Panc1 (cell line): ENCODE data around the gene CIC. TPM values are rescaled to one million over a fixed set of nuclear protein-coding genes. Genes with fewer than 3 reads are reported as not detected.

ENCODE experiments used
- ATAC-seq: fragments of 200-7000 bp; cut with Tn5 transposase; 2 replicates; pipeline ENCODE4 v1.9.1; 2020; ENCODE audit warnings: mild to moderate bottlenecking, moderate library complexity
- BruUV-seq: library from RNA; stranded (reverse); fragments of 400-500 nt; replicated peaks from 2 replicates; lab custom pipeline; 2021; lab: Mats Ljungman, UMichigan
- CTCF ChIA-PET: fragments of 300-600 bp; sonication (Branson Sonifier 250); formaldehyde crosslinking; loops from one replicate; lab custom pipeline; 2022; ENCODE audit warnings: antibody characterized with exemption; lab: Charles Lee
- POLR2A ChIA-PET: fragments of 300-600 bp; sonication (Branson Sonifier 250); formaldehyde crosslinking; loops from one replicate; lab custom pipeline; 2022; ENCODE audit warnings: antibody characterized with exemption; lab: Charles Lee
- DNase-seq: peaks from one replicate; pipeline ENCODE4 v3.0.0-alpha.2; 2010; ENCODE audit warnings: low read depth, low spot score
- H3K27ac ChIP-seq: 2 replicates; pipeline ENCODE4 v1.5.1; 2011; ENCODE audit warnings: mild to moderate bottlenecking, low read length, inconsistent platforms
- H3K27me3 ChIP-seq: fragments of 200-500 bp; sonication (Bioruptor generic); 2 replicates; pipeline ENCODE4 v1.6.0; 2014; ENCODE audit warnings: low read length, inconsistent platforms; ENCODE audit not compliant: control insufficient read depth, insufficient read depth
- H3K36me3 ChIP-seq: fragments of 200-500 bp; sonication (Bioruptor generic); 2 replicates; pipeline ENCODE4 v1.5.1; 2014; ENCODE audit warnings: inconsistent platforms, mild to moderate bottlenecking, low read length, moderate library complexity; ENCODE audit not compliant: control insufficient read depth, insufficient read depth
- H3K4me1 ChIP-seq: 2 replicates; pipeline ENCODE4 v1.5.1; 2011; ENCODE audit warnings: inconsistent platforms, mild to moderate bottlenecking, low read length, moderate library complexity; ENCODE audit not compliant: control insufficient read depth, insufficient read depth
- H3K4me3 ChIP-seq, 2 experiments: 2 replicates each; pipeline ENCODE4 v1.5.1; 2011 to 2012; ENCODE audit warnings: low read depth in 2 of 2, low read length in 2 of 2, mild to moderate bottlenecking in 2 of 2, inconsistent platforms in 1 of 2, moderate library complexity in 1 of 2
- H3K9me3 ChIP-seq: fragments of 200-500 bp; sonication (Bioruptor generic); 2 replicates; pipeline ENCODE4 v1.5.1; 2014; ENCODE audit warnings: low read depth, mild to moderate bottlenecking, inconsistent platforms, low read length, moderate library complexity; ENCODE audit not compliant: control insufficient read depth, insufficient read depth
- CTCF ChIP-seq: fragments of 450-650 bp; IDR thresholded peaks from 2 replicates; pipeline ENCODE4 v1.5.1; 2017; ENCODE audit warnings: mild to moderate bottlenecking
- POLR2AphosphoS5 ChIP-seq: IDR thresholded peaks from 2 replicates; pipeline ENCODE4 v1.6.1; 2012; ENCODE audit warnings: mild to moderate bottlenecking, low read depth, low read length, moderate library complexity
- REST ChIP-seq, 2 experiments: IDR thresholded peaks; 2 replicates each; pipeline ENCODE4 v1.6.1; 2011 to 2012; ENCODE audit warnings: low read depth in 2 of 2, control low read depth in 1 of 2, low read length in 1 of 2, mild to moderate bottlenecking in 1 of 2, moderate library complexity in 1 of 2; ENCODE audit not compliant: insufficient read depth in 1 of 2
- SIN3A ChIP-seq: IDR thresholded peaks from 2 replicates; pipeline ENCODE4 v1.6.1; 2012; ENCODE audit warnings: low read depth, mild to moderate bottlenecking, low read length, moderate library complexity, borderline replicate concordance; ENCODE audit not compliant: insufficient read depth
- TCF7L2 ChIP-seq: IDR thresholded peaks from 2 replicates; pipeline ENCODE4 v1.6.1; 2011; ENCODE audit warnings: mild to moderate bottlenecking, low read depth, low read length, inconsistent platforms
- in situ Hi-C: cut with HindIII; loops from 2 replicates; pipeline ENCODE4 v1.10.0; 2016; ENCODE audit warnings: low sequenced_read_pairs, low pct_unique_long_range_greater_than_20kb
- intact Hi-C: fragments of 100-400 bp; cut with micrococcal nuclease; formaldehyde crosslinking; loops from one replicate; pipeline ENCODE4 v1.10.0; 2022; ENCODE audit not compliant: unreplicated experiment
- total RNA-seq: library from RNA; stranded (reverse); gene quantifications from one replicate; pipeline ENCODE4 v1.2.1, GENCODE V29; 2021; ENCODE audit not compliant: unreplicated experiment

Gene CIC
- total RNA-seq, 1 experiment from 2014 or later: 67.4 TPM

- BruUV-seq: no TSS peak
- Histone ChIP-seq H3K36me3 (no peaks in the 10 kb centered on the region), H3K4me1 (peaks cover 46% of the 10 kb centered on the region), H3K4me3 (peak overlapping the region; percentile 58 to 70), H3K27me3 (no peaks in the 10 kb centered on the region), H3K27ac (peak overlapping the region; percentile 79; the same call in 1 of the 2 replicates), H3K9me3 (no peaks in the 10 kb centered on the region)
- DNase-seq: no peak
- intact Hi-C loops: loop anchor here (5.0 kb wide), 1 partner anchor 33 kb away; no protein-coding TSS in a partner anchor
- POLR2A ChIA-PET: no interaction called here
- TF ChIP-seq TCF7L2 (no peak), SIN3A (no peak), REST (IDR thresholded peaks at IDR 0.05; ENCODE audit: insufficient read depth in 1 of 2, low read depth in 2 of 2, low read length in 1 of 2) (no peak)
- in situ Hi-C loops: no loop called here
- CTCF ChIA-PET: interaction anchor here (2.6 kb wide), 1 partner anchor 34 kb away, joined by 38 read pairs; no protein-coding TSS in a partner anchor
- ATAC-seq: no peak
Observed at GRCh38 chr19:42280815-42281145, 11.7 kb downstream of the CIC start.

GRCh38 chr19:42281146-42281826 lies 12.2 kb downstream of the CIC start:
- H3K4me1 ChIP-seq: peaks cover 51% of the 10 kb centered on the region
- ChIA-PET POLR2A (interaction anchor here (0.6 kb wide), 1 partner anchor 31 kb away, joined by 5 read pairs; no protein-coding TSS in a partner anchor), CTCF (interaction anchor here (2.6 kb wide), 1 partner anchor 35 kb away, joined by 38 read pairs; no protein-coding TSS in a partner anchor)
- no peaks in the 10 kb centered on the region for H3K9me3 ChIP-seq
- peak overlapping the region; percentile 92 for H3K27ac ChIP-seq
- TF ChIP-seq TCF7L2 (no peak), REST (IDR thresholded peaks at IDR 0.05; ENCODE audit: insufficient read depth in 1 of 2, low read depth in 2 of 2, low read length in 1 of 2) (no peak), CTCF (no peak), POLR2AphosphoS5 (no peak), SIN3A (no peak)
- no peaks in the 10 kb centered on the region for H3K27me3 ChIP-seq
- H3K36me3 ChIP-seq: no peaks in the 10 kb centered on the region
- no TSS peak for BruUV-seq
- H3K4me3 ChIP-seq: peak overlapping the region; percentile 40 to 58
- in situ Hi-C loops (no loop called here), intact Hi-C loops (loop anchor here (5.0 kb wide), 1 partner anchor 34 kb away; no protein-coding TSS in a partner anchor)
- ATAC-seq (no peak), DNase-seq (no peak)
